HepG2 (cell line): ENCODE results near the gene DENND4C. TPM values are rescaled to one million over a fixed set of nuclear protein-coding genes. Genes with fewer than 3 reads are reported as not detected.

ENCODE experiments used
- CENPT ChIP-seq: sonication (generic); formaldehyde crosslinking; IDR thresholded peaks from 2 replicates; pipeline ENCODE4 v1.8.0; 2022; ENCODE audit warnings: low read depth, mild to moderate bottlenecking, moderate library complexity, missing genetic modification reagents
- HIVEP1 ChIP-seq: sonication (generic); formaldehyde crosslinking; IDR thresholded peaks from 2 replicates; pipeline ENCODE4 v1.4.0; 2020; ENCODE audit warnings: mild to moderate bottlenecking, missing genetic modification reagents
- JDP2 ChIP-seq: sonication (generic); formaldehyde crosslinking; IDR thresholded peaks from 2 replicates; pipeline ENCODE4 v1.8.1; 2022; ENCODE audit warnings: missing genetic modification reagents, borderline replicate concordance
- KDM1A ChIP-seq: IDR thresholded peaks from 2 replicates; pipeline ENCODE4 v1.6.1; 2016; ENCODE audit warnings: missing compliant biosample characterization
- KDM6A ChIP-seq: IDR thresholded peaks from 2 replicates; pipeline ENCODE4 v1.6.1; 2016; ENCODE audit warnings: low read depth
- NPAS2 ChIP-seq: sonication (generic); formaldehyde crosslinking; IDR thresholded peaks from 2 replicates; pipeline ENCODE4 v1.8.0; 2022; ENCODE audit warnings: mild to moderate bottlenecking, missing genetic modification reagents, borderline replicate concordance
- PHF8 ChIP-seq: sonication (generic); formaldehyde crosslinking; IDR thresholded peaks from 2 replicates; pipeline ENCODE4 v1.5.0; 2020; ENCODE audit warnings: missing genetic modification reagents
- RXRA ChIP-seq: sonication (generic); formaldehyde crosslinking; IDR thresholded peaks from 2 replicates; pipeline ENCODE4 v1.5.1; 2020; ENCODE audit warnings: missing genetic modification reagents
- SKI ChIP-seq: fragments of 450-650 bp; IDR thresholded peaks from one replicate; pipeline ENCODE4 v1.6.1; 2018; ENCODE audit warnings: mild to moderate bottlenecking; ENCODE audit not compliant: partially characterized antibody
- SMARCE1 ChIP-seq: fragments of 450-650 bp; IDR thresholded peaks from 2 replicates; pipeline ENCODE4 v1.6.1; 2017; ENCODE audit warnings: borderline replicate concordance
- TOE1 ChIP-seq: sonication (generic); formaldehyde crosslinking; IDR thresholded peaks from 2 replicates; pipeline ENCODE4 v1.4.0; 2020; ENCODE audit warnings: mild to moderate bottlenecking, missing genetic modification reagents
- YEATS4 ChIP-seq: sonication (generic); formaldehyde crosslinking; IDR thresholded peaks from 2 replicates; pipeline ENCODE4 v1.4.0; 2020; ENCODE audit warnings: missing genetic modification reagents, borderline replicate concordance
- ZNF225 ChIP-seq: sonication (generic); formaldehyde crosslinking; IDR thresholded peaks from 2 replicates; pipeline ENCODE4 v1.4.0; 2020; ENCODE audit warnings: mild to moderate bottlenecking, missing genetic modification reagents
- ZNF235 ChIP-seq: sonication (generic); formaldehyde crosslinking; IDR thresholded peaks from 2 replicates; pipeline ENCODE4 v1.8.1; 2023; ENCODE audit warnings: mild to moderate bottlenecking, missing genetic modification reagents, borderline replicate concordance
- ZNF510 ChIP-seq: sonication (generic); formaldehyde crosslinking; IDR thresholded peaks from 2 replicates; pipeline ENCODE4 v1.4.0; 2020; ENCODE audit warnings: low read depth, mild to moderate bottlenecking, missing genetic modification reagents
- ZNF780A ChIP-seq: sonication (generic); formaldehyde crosslinking; IDR thresholded peaks from 2 replicates; pipeline ENCODE4 v1.8.0; 2022; ENCODE audit warnings: mild to moderate bottlenecking, missing genetic modification reagents, moderate library complexity
- ZNF891 ChIP-seq: sonication (generic); formaldehyde crosslinking; IDR thresholded peaks from 2 replicates; pipeline ENCODE4 v1.5.0; 2020; ENCODE audit warnings: mild to moderate bottlenecking, missing genetic modification reagents
- polyA plus RNA-seq, 8 experiments: library from polyadenylated mRNA; depleted of rRNA in 3 of 8; stranded (reverse) in 7 of 8; unstranded in 1 of 8; fragments of >200 nt; fragmentation: Illumina TruSeq in 4 of 8; extraction: Trizol in 4 of 8; gene quantifications; 2 replicates each; pipeline versions ENCODE4 v1.2.1 to v1.2.3, GENCODE V29; 2011 to 2016; ENCODE audit warnings: low read depth in 4 of 8, missing spikeins in 1 of 8, mixed read lengths in 1 of 8; ENCODE audit not compliant: insufficient read depth in 1 of 8
- total RNA-seq, 5 experiments: library from RNA; depleted of rRNA; stranded (reverse); fragments of >200 nt; fragmentation: Illumina TruSeq; extraction: Trizol; gene quantifications; 2 replicates each; pipeline ENCODE4 v1.2.3, GENCODE V29; 2016; ENCODE audit warnings: low read depth in 1 of 5
- TF ChIP-seq, protein P1 (sequence below): sonication (generic); formaldehyde crosslinking; IDR thresholded peaks from 2 replicates; pipeline ENCODE4 v1.5.0; 2020; ENCODE audit warnings: mild to moderate bottlenecking, missing genetic modification reagents, borderline replicate concordance
- TF ChIP-seq, protein P2 (sequence below): sonication (generic); formaldehyde crosslinking; IDR thresholded peaks from 2 replicates; pipeline ENCODE4 v1.4.0; 2020; ENCODE audit warnings: missing genetic modification reagents, borderline replicate concordance
- TF ChIP-seq, protein P3 (sequence below): IDR thresholded peaks from 2 replicates; pipeline ENCODE4 v1.6.1; 2016; ENCODE audit warnings: control low read depth

The DENND4C gene
- total and polyA plus RNA-seq, 2 of the 13 experiments (the other 11 are each of a cell fraction or from before 2014, with no cell fraction given), result 19.1 to 27.2 TPM

DNA sequence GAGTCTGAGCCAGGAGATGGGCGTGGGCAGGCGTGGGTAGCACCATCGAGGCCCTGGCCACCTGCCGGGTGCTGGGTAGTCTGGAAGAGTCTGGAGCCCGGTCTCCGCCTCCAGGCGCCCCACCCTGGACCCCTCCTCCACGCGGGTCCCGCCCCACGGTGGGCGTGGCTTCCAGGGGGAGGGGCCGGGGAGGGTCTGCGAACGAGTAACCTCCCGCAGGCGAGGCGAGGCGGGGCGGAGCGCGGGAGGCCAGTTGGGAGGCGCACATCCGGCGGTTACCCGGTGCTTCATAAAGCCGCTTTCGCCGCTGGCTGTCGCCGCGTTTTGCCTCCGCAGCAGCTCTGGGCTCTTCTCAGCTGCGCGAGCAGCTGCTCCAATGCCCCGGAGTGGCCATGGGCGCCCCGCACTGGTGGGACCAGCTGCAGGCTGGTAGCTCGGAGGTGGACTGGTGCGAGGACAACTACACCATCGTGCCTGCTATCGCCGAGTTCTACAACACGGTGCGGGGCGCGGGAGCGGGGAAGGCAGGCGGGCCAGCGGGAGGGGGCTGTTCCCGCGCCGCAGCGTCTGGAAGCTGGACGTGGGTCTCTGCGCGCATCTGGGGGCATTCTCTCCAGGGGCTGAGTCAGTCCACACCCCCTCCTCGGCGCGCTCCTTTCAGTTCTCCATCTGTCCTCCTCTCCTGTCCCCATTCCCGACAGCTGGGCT, 178.4 kb downstream of the DENND4C start, which contains the start of gene ACER2 (continued):
- TF ChIP-seq, protein P1, sequence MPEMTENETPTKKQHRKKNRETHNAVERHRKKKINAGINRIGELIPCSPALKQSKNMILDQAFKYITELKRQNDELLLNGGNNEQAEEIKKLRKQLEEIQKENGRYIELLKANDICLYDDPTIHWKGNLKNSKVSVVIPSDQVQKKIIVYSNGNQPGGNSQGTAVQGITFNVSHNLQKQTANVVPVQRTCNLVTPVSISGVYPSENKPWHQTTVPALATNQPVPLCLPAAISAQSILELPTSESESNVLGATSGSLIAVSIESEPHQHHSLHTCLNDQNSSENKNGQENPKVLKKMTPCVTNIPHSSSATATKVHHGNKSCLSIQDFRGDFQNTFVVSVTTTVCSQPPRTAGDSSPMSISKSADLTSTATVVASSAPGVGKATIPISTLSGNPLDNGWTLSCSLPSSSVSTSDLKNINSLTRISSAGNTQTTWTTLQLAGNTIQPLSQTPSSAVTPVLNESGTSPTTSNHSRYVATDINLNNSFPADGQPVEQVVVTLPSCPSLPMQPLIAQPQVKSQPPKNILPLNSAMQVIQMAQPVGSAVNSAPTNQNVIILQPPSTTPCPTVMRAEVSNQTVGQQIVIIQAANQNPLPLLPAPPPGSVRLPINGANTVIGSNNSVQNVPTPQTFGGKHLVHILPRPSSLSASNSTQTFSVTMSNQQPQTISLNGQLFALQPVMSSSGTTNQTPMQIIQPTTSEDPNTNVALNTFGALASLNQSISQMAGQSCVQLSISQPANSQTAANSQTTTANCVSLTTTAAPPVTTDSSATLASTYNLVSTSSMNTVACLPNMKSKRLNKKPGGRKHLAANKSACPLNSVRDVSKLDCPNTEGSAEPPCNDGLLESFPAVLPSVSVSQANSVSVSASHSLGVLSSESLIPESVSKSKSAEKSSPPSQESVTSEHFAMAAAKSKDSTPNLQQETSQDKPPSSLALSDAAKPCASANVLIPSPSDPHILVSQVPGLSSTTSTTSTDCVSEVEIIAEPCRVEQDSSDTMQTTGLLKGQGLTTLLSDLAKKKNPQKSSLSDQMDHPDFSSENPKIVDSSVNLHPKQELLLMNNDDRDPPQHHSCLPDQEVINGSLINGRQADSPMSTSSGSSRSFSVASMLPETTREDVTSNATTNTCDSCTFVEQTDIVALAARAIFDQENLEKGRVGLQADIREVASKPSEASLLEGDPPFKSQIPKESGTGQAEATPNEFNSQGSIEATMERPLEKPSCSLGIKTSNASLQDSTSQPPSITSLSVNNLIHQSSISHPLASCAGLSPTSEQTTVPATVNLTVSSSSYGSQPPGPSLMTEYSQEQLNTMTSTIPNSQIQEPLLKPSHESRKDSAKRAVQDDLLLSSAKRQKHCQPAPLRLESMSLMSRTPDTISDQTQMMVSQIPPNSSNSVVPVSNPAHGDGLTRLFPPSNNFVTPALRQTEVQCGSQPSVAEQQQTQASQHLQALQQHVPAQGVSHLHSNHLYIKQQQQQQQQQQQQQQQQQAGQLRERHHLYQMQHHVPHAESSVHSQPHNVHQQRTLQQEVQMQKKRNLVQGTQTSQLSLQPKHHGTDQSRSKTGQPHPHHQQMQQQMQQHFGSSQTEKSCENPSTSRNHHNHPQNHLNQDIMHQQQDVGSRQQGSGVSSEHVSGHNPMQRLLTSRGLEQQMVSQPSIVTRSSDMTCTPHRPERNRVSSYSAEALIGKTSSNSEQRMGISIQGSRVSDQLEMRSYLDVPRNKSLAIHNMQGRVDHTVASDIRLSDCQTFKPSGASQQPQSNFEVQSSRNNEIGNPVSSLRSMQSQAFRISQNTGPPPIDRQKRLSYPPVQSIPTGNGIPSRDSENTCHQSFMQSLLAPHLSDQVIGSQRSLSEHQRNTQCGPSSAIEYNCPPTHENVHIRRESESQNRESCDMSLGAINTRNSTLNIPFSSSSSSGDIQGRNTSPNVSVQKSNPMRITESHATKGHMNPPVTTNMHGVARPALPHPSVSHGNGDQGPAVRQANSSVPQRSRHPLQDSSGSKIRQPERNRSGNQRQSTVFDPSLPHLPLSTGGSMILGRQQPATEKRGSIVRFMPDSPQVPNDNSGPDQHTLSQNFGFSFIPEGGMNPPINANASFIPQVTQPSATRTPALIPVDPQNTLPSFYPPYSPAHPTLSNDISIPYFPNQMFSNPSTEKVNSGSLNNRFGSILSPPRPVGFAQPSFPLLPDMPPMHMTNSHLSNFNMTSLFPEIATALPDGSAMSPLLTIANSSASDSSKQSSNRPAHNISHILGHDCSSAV (CRISPR knock-in tag), result no peak
- TF ChIP-seq SKI (no peak), HIVEP1 (CRISPR knock-in tag) (no peak), KDM6A (CRISPR knock-in tag) (no peak), YEATS4 (peak; percentile 83), SMARCE1 (no peak), ZNF510 (CRISPR knock-in tag) (no peak), RXRA (CRISPR knock-in tag) (peak; percentile 39; the same call in 1 of the 2 replicates), CENPT (no peak), TOE1 (CRISPR knock-in tag) (no peak), ZNF780A (no peak), ZNF891 (CRISPR knock-in tag) (peak; percentile 86), ZNF225 (CRISPR knock-in tag) (peak; percentile 12; the same call in 1 of the 2 replicates), KDM1A (CRISPR knock-in tag) (no peak), NPAS2 (CRISPR knock-in tag) (no peak), ZNF235 (CRISPR knock-in tag) (peak; percentile 3; the same call in 1 of the 2 replicates), JDP2 (CRISPR knock-in tag) (no peak), PHF8 (CRISPR knock-in tag) (peak; percentile 79)
- TF ChIP-seq, protein P2, sequence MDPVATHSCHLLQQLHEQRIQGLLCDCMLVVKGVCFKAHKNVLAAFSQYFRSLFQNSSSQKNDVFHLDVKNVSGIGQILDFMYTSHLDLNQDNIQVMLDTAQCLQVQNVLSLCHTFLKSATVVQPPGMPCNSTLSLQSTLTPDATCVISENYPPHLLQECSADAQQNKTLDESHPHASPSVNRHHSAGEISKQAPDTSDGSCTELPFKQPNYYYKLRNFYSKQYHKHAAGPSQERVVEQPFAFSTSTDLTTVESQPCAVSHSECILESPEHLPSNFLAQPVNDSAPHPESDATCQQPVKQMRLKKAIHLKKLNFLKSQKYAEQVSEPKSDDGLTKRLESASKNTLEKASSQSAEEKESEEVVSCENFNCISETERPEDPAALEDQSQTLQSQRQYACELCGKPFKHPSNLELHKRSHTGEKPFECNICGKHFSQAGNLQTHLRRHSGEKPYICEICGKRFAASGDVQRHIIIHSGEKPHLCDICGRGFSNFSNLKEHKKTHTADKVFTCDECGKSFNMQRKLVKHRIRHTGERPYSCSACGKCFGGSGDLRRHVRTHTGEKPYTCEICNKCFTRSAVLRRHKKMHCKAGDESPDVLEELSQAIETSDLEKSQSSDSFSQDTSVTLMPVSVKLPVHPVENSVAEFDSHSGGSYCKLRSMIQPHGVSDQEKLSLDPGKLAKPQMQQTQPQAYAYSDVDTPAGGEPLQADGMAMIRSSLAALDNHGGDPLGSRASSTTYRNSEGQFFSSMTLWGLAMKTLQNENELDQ, result no peak
- TF ChIP-seq, protein P3, sequence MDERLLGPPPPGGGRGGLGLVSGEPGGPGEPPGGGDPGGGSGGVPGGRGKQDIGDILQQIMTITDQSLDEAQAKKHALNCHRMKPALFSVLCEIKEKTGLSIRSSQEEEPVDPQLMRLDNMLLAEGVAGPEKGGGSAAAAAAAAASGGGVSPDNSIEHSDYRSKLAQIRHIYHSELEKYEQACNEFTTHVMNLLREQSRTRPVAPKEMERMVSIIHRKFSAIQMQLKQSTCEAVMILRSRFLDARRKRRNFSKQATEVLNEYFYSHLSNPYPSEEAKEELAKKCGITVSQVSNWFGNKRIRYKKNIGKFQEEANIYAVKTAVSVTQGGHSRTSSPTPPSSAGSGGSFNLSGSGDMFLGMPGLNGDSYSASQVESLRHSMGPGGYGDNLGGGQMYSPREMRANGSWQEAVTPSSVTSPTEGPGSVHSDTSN, result no peak
